Astrocyte (in vitro differentiated cells and primary cell): ENCODE data around the gene TMEM222.

Source experiments
- CTCF ChIP-seq: IDR thresholded peaks from 2 replicates; pipeline ENCODE4 v1.5.1; 2011; ENCODE audit warnings: low read depth, mild to moderate bottlenecking, inconsistent platforms, low read length, moderate library complexity; ENCODE audit not compliant: insufficient read depth
- EZH2 ChIP-seq: IDR thresholded peaks from 2 replicates; pipeline ENCODE4 v1.6.1; 2012; ENCODE audit warnings: mild to moderate bottlenecking, low read length, inconsistent platforms; ENCODE audit not compliant: insufficient read depth

DNA sequence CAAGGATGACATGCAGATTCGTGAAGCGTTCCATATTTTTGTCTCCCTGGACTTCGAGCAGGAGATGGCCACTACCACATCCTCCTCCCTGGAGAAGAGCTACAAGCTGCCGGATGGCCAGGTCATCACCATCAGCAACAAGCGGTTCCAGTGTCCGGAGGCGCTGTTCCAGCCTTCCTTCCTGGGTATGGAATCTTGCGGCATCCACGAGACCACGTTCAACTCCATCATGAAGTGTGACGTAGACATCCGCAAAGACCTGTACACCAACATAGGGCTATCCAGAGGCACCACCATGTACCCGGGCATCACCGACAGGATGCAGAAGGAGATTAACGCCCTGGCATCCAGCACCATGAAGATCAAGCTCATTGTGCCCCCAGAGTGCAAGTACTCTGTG is 3.3 kb downstream of the TMEM222 start:
- no peak for TF ChIP-seq EZH2
- TF ChIP-seq CTCF, result no peak
